HG02642 (cell line): Measurements from ENCODE around the gene PCAT7.

Source experiments
- ATAC-seq: cut with Tn5 transposase; IDR thresholded peaks from one replicate; pipeline ENCODE4 v1.9.1; 2021; ENCODE audit warnings: mild to moderate bottlenecking; ENCODE audit not compliant: unreplicated experiment, poor library complexity

PCAT7 gene

DNA sequence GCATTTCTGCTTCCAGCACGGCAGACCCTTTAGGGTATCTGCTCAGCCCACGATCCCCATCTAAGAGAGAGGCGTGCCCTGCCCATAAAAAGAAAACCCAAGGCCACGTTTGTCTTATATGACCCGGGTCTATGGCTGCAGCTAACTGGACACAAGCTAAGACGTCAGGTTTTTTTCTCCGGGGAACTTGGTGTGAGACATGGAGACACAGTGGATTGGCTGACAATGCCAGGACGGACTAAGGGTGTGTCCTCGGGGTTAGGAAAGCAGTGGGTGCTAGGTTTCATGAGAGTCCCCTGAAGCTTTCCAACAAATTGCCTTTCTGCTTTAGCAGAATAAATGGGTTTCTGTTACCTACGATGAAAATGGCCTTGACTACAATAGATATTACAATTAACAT is 45.8 kb downstream of the PCAT7 start:
- no peak for ATAC-seq

DNA sequence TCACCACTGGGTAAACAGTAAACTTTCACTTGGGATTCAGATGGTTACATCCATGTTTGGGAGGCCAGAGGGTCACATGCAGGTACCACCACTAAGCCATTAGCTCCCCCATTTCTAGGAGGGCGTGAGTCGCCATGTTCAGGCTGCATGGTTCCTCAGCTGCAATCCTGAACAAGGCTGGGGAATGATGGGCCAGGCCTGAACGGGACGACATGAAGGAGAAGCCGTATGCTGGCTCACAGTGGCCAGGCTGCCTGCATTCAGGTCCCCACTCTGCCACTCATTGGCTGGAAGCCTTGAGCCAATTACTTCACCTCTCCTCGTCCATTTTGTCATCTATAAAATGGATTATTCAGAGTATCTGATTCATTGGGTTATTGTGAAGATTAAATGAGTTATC is 47.8 kb downstream of the PCAT7 start:
- ATAC-seq = no peak

DNA sequence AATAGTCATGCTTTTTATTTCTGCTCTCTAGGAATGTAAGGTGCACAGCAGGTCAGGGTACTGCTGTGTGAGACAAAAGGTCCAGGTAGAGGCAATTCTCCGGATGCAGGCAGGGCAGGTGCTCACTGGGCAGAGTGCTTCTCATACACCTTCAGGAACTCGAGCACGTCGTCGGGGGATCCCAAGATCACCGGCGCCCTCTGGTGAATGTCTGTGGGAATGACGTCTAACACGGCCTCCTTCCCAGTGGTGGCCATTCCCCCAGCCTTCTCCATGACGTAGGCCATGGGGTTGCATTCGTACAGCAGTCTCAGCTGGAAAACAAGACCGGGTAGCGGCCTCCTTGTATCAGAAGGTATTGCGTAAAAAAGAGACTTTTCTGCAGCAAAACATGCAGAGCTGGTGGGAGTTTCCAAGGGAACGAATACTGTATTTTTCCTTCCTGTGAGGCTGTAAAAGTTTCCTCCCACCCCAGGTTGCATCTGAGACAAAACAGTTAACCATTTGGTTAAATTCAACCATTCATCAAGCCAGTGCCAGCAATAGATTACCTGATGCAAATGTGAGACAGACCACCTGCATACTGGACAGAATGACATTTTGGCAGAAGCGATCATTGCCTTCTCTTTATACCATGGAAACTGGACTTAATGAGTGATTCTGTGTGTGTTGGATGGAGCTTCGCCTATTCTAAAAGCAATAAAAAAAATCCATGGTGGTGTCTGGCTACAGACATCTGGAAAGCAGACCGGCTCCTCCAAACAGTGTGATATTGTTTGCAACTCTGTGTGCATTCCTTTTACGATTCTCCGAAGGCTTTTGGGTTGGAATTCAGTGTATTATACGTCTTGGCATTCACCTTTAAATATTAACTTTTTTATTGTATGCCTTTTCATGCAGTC is 48.6 kb downstream of the PCAT7 start:
- peak; percentile 67 for ATAC-seq

DNA sequence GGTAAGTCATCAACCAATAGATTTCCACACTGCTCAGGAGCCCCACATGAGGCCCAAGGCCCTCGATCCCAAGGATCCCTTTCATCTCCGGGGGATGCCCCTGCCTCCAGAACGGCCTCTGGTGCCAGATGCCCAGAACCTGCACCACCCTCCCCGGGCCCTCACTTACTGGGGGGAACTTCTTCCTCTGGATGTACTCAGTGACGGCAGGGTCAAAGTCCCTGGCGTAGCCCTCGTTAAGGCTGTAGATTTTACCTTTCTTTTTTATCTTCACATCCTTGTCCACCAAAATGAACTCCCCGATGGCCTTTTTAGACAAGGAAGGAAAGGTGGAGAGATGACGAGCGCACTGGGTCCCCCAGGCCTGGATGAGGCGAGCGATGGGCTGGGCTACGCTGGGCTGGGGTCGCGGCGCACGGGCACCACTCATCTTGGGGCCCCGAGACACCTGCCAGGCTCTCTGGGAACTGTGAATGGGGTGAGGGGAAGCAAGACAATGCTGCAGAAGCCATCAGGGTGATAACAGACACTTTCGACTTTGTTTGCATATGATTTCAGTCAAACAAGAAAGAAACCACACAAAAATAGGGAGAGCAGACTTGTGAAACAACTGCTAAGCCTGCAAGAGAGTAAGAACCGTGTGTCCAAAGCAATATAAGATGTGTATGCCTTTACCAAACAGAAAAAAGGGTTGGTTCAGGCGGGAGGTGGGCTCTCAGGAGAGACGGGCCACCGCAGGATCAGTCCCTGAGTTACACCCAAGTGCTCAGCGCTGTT is 52.0 kb downstream of the PCAT7 start:
- ATAC-seq = no peak

DNA sequence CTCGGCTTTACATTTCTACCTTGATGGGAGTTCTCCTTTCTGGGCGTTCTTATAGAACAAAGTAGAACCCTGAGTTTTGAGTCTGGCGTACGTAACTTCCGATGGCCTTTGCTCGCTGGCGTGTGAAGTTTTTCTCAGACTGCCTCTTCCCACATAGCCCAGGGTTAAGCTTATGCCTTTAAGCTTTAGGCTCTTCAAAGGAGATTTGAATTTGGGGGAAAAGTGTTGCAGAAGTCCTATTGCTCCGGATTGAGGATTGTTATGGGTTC is 52.5 kb downstream of the PCAT7 start:
- no peak for ATAC-seq

DNA sequence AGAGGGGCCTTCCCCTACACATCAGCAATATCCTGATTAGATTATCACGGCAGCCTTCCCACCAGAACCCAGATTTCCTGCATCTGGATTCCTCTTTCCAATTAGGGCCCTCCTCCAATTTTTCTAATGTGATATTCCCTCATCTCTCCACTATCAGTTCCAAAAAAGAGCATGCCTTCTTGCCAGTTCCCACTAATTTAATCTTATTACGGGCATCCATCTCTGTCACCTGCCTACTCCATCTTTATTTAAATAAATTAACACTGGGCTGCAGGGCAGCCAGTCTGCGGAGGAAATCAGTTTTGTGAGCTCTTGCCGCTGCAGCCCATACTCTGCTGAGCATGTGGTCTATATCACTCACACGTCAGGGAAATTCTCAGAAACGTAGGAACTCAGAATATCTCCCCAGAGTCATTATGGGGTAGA is 55.3 kb downstream of the PCAT7 start:
- ATAC-seq = no peak

DNA sequence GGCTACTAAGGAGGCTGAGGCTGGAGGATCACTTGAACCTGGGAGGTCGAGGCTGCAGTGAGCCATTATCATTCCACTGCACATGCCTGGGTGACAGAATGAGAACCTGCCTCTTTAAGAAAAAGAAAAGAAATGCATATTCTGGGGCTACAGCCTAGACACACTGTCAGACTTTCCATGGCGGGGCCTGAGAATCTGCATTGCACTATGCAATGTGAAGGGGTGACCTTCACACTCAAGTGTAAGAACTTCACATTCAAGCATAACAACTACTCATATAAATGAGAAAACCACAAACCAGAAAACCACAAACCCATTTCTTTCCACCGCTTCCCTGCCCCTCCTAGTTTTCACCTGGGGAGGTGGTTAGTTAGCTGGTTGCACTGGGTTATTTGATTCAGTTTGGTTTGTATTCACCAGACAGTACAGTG is 56.8 kb downstream of the PCAT7 start:
- ATAC-seq = no peak

DNA sequence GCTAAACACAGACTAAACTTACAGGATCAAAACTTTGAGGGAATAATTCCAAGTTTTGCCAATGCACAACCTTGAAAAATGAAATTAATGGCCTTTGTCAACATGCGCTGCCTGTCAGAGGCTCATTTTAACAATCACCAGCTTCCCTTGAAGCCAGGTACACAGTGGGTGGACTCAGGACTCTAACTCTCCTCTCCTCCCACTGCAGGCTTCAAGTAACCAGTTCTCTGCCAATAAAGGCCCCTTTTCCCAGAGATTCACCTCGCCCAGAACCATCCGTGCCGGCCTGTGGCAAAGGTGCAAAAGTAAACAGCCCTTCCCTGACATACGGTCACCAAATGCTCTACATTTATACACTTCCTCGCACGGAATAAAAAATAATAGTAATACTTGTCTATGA is 57.2 kb downstream of the PCAT7 start:
- ATAC-seq = no peak

DNA sequence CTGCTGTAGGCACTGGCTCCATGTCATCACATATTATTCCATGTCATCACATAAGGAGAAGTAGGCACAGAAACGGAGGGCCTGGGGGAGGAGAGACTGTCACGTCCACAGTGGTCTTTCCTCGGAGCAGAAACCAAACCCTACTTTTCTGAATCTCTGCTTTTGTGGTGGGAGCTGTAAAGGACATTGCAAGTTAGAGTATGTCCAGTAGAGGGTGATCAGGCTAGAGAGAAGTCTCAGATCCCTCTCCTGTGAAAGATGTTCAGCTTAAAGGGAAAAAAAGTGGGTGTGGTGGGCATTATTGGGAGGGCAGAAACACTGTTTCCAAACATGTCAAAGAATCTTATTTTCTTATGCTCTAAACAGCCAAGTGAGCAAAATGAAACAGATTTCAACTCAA is 58.1 kb downstream of the PCAT7 start:
- ATAC-seq = no peak

DNA sequence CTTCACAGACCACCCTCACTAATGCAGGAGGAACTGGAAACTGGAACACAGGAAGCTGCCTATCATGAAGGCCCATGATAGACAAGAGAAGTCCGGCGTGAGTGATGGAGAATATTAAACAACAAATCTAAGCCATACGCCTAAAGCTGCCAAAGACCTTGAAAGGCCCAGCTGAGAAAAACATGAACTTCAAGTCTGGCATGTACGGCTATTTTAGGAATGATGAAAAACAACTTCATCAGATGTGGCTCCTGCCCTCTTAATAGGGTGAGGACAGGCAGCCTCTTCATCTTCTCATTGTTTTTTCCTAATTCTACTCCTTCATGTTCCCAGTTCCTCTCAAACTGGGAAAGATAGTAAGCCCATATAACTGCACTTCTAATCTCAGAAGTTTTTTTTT is 64.1 kb downstream of the PCAT7 start:
- ATAC-seq = no peak
